CD4-positive, alpha-beta memory T cell (primary cell): ENCODE data around the gene MTA2. TPM values are rescaled to one million over a fixed set of nuclear protein-coding genes. Genes with fewer than 3 reads are reported as not detected.
A peak's percentile ranks its signal among the peaks of the same experiment; 100 is the strongest.
"Not testable (repeated sequence)": the region's sequence is repeated elsewhere in the genome, so short reads cannot be mapped to it uniquely, and the experiment has no call there.

ENCODE experiments used
- CTCF ChIA-PET: fragments of 350-600 bp; sonication (Branson Sonifier 250); formaldehyde crosslinking; loops from one replicate; lab custom pipeline; 2021; ENCODE audit warnings: inconsistent platforms; ENCODE audit not compliant: partially characterized antibody; lab: Charles Lee
- POLR2A ChIA-PET: fragments of 350-600 bp; sonication (Branson Sonifier 250); formaldehyde crosslinking; loops from one replicate; lab custom pipeline; 2021; ENCODE audit not compliant: partially characterized antibody; lab: Charles Lee
- DNase-seq, 5 donors: peaks; one replicate each; pipeline versions ENCODE4 v3.0.0 to v3.0.0-alpha.2; 2020 to 2022; ENCODE audit warnings: mixed read lengths in 1 of 5
- H3K27ac ChIP-seq: one replicate; pipeline ENCODE4 v1.7.0; 2013; ENCODE audit warnings: low read depth, low read length
- H3K27me3 ChIP-seq: 2 replicates; pipeline ENCODE4 v1.7.0; 2013; ENCODE audit warnings: mild to moderate bottlenecking, low read length, moderate library complexity; ENCODE audit not compliant: insufficient read depth
- H3K36me3 ChIP-seq: 2 replicates; pipeline ENCODE4 v1.7.0; 2013; ENCODE audit warnings: mild to moderate bottlenecking, low read length, moderate library complexity; ENCODE audit not compliant: insufficient read depth
- H3K4me1 ChIP-seq: 2 replicates; pipeline ENCODE4 v1.7.0; 2013; ENCODE audit warnings: mild to moderate bottlenecking, low read length, moderate library complexity; ENCODE audit not compliant: insufficient read depth
- H3K4me3 ChIP-seq, 2 donors: one replicate each; pipeline ENCODE4 v1.7.0; 2013; ENCODE audit warnings: low read length in 2 of 2, mild to moderate bottlenecking in 1 of 2
- H3K9me3 ChIP-seq, 2 donors: one replicate each; pipeline ENCODE4 v1.7.0; 2013; ENCODE audit warnings: low read length in 2 of 2, control low read depth in 1 of 2; ENCODE audit not compliant: control insufficient read depth in 1 of 2
- H3K27ac Mint-ChIP-seq, 7 donors: one replicate each; pipeline ENCODE4 v1.8.0; 2020 to 2021; ENCODE audit warnings: mixed read lengths in 7 of 7, mild to moderate bottlenecking in 6 of 7, inconsistent platforms in 3 of 7, moderate library complexity in 3 of 7
- H3K27me3 Mint-ChIP-seq, 2 donors: one replicate each; pipeline ENCODE4 v1.8.0; 2020 to 2021; ENCODE audit warnings: mixed read lengths in 2 of 2
- H3K36me3 Mint-ChIP-seq, 2 donors: one replicate each; pipeline ENCODE4 v1.8.0; 2020 to 2021; ENCODE audit warnings: mixed read lengths in 2 of 2, inconsistent platforms in 1 of 2, mild to moderate bottlenecking in 1 of 2
- H3K4me1 Mint-ChIP-seq, 4 donors: one replicate each; pipeline ENCODE4 v1.8.0; 2020 to 2021; ENCODE audit warnings: mixed read lengths in 4 of 4, mild to moderate bottlenecking in 1 of 4
- H3K4me3 Mint-ChIP-seq, 8 donors: one replicate each; pipeline ENCODE4 v1.8.0; 2020 to 2021; ENCODE audit warnings: mixed read lengths in 8 of 8, mild to moderate bottlenecking in 7 of 8, moderate library complexity in 6 of 8, inconsistent platforms in 3 of 8
- H3K9me3 Mint-ChIP-seq, 8 donors: one replicate each; pipeline ENCODE4 v1.8.0; 2020 to 2021; ENCODE audit warnings: mixed read lengths in 8 of 8, mild to moderate bottlenecking in 5 of 8, inconsistent platforms in 3 of 8, moderate library complexity in 1 of 8
- intact Hi-C: fragments of 100-400 bp; cut with micrococcal nuclease; formaldehyde crosslinking; loops from one replicate; pipeline ENCODE4 v1.15.1; 2023
- polyA plus RNA-seq, 2 donors: library from polyadenylated mRNA; unstranded; fragments of 300-500 nt; fragmentation: Illumina TruSeq; gene quantifications; one replicate each; pipeline ENCODE4 v1.2.3, GENCODE V29; 2021
- total RNA-seq, 2 experiments: library from RNA; stranded (reverse); gene quantifications; one replicate each; pipeline ENCODE4 v1.2.3, GENCODE V29; 2021

The MTA2 gene
- total and polyA plus RNA-seq, 4 experiments from 2014 or later, result 16.6 to 210 (median 122) TPM

- ChIA-PET POLR2A (interaction anchor here (0.6 to 8.0 kb wide), 32 partner anchors 9 to 233 kb away, joined by 3 to 114 read pairs (median 8); partner anchors contain the start of genes C11orf98, CSKMT, EEF1G and EML3), CTCF (interaction anchor here (0.8 to 2.0 kb wide), 9 partner anchors 11 to 71 kb away, joined by 3 to 23 read pairs (median 4); partner anchors contain the start of genes C11orf98, CSKMT, INTS5 and MTA2)
- Histone ChIP-seq H3K9me3 (no peaks in the 10 kb centered on the region), H3K4me1 (peaks cover 26% of the 10 kb centered on the region), H3K27ac (peak overlapping the region; percentile 94), H3K36me3 (peaks cover 26% of the 10 kb centered on the region), H3K27me3 (no peaks in the 10 kb centered on the region), H3K4me3 (no peak overlapping the region)
- peak overlapping the region; percentile 91 to 99 (median 96) for H3K27ac Mint-ChIP-seq
- H3K4me1 Mint-ChIP-seq, result peaks cover 19 to 29% (median 20%) of the 10 kb centered on the region in 4 donors
- no peak for DNase-seq
- intact Hi-C loops, result loop anchor here (1.0 to 2.0 kb wide), 4 partner anchors 24 to 42 kb away; partner anchors contain the start of genes C11orf98, CSKMT, GANAB and INTS5
- no peaks in the 10 kb centered on the region for H3K27me3 Mint-ChIP-seq
- peaks cover 20 to 41% of the 10 kb centered on the region in 2 donors for H3K36me3 Mint-ChIP-seq
- H3K9me3 Mint-ChIP-seq, result no peaks in the 10 kb centered on the region
- peak overlapping the region; percentile 86 to 97 (median 90) for H3K4me3 Mint-ChIP-seq
These were observed 20.9 kb upstream of the MTA2 start for GRCh38 chr11:62622476-62623089.

DNA sequence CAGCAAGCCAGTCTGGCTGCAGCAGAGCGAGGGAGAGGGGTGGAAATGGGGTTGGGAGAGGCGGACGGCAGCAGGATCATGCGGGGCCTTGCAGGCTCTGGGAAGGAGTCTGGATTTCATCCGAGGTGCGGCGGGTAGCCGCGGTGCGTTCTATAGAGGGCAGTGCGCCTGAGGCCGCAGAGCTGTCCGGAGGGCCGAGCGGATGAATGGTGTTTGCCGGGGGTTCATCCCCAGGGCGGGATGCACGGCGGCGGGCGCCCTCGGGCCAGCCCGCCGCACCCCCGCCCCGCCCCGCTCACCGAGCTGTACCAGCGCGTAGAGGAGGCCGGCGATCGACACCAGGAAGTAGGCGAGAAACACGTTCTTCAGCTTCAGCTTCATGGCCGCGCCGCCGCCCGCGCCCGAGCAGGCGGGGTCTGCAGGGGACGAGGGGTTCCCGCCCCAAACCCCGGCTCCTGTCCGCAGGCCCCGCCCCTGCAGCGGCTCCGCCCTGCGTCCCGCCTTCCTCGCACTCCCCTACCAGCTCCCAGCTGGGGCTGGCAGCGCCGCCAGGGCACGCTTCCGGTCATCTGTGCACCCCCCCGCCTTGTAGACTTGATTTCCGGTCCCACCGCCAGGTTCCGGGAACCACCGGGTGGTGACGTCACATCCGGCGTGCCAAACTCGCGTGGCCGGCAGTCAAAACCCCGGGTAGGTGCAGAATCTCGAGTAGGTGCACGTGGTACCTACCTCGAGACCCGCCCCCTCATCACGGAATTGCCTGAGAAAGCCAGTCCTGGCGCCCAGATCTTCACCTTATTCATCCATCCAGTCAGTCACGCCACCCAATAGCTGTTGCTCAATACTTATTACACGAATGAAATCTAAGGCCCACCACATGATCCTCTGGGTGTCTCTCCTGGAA, 20.2 kb upstream of the MTA2 start, which contains the start of gene B3GAT3:
Gene B3GAT3, minus strand, starts transcription at position 420 of the 904 bp plus-strand sequence. Its CDS starts 39 bp downstream, at position 381.
- peaks cover 19 to 29% (median 20%) of the 10 kb centered on the region in 4 donors for H3K4me1 Mint-ChIP-seq
- peak within 1 kb of the TSS; percentile 91 to 99 (median 98) for H3K27ac Mint-ChIP-seq
- Histone ChIP-seq H3K27ac (peak within 1 kb of the TSS; percentile 94), H3K4me3 (peak within 1 kb of the TSS; percentile 83 to 89), H3K4me1 (peaks cover 26% of the 10 kb centered on the region), H3K9me3 (no peaks in the 10 kb centered on the region), H3K36me3 (peaks cover 20% of the 10 kb centered on the region), H3K27me3 (no peaks in the 10 kb centered on the region)
- H3K9me3 Mint-ChIP-seq, result no peaks in the 10 kb centered on the region
- ChIA-PET POLR2A (interaction anchor here (0.6 to 8.0 kb wide), 36 partner anchors 8 to 234 kb away, joined by 3 to 114 read pairs (median 7); partner anchors contain the start of genes C11orf98, CSKMT, EEF1G and EML3), CTCF (interaction anchor here (0.6 to 2.0 kb wide), 9 partner anchors 20 to 64 kb away, joined by 3 to 23 read pairs (median 3); partner anchors contain the start of genes C11orf98, CSKMT, INTS5 and MTA2)
- H3K36me3 Mint-ChIP-seq, result peaks cover 15 to 38% of the 10 kb centered on the region in 2 donors
- peak within 1 kb of the TSS; percentile 89 to 98 (median 95) for H3K4me3 Mint-ChIP-seq
- DNase-seq, result peak; percentile 95 to 99 (median 96)
- H3K27me3 Mint-ChIP-seq, result no peaks in the 10 kb centered on the region
- intact Hi-C loops, result loop anchor here (1.0 to 2.0 kb wide), 5 partner anchors 9 to 43 kb away; partner anchors contain the start of genes C11orf98, CSKMT, GANAB and INTS5

DNA sequence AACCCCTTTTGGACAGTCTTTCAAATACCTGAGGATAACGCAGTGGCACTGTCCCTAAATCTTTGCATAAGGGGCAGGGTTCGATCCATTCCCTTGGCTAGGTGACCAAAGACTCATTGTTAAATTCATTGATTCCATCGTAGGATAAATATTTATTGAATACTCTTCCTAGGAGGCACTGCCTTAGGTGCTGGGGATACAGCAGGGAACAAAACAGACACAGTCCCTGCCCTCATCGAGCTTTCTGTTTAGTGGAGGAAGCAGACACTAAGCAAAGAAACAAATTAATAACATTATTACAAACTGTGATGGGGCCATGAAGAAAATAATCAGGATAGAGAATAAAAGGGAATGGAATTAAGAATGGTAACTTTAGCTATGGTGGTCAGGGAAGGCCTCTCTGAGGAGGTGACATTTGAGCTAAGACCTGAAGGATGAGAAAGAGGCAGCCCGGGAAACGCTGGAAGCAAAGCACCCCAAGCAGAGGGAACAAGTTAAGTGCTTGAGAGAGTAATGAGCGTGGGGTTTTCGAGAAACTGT, 19.4 kb upstream of the MTA2 start:
- Mint-ChIP-seq H3K9me3 (no peaks in the 10 kb centered on the region), H3K36me3 (peaks cover 10 to 36% of the 10 kb centered on the region in 2 donors), H3K27me3 (no peaks in the 10 kb centered on the region), H3K4me3 (peak overlapping the region; percentile 89 to 98 (median 95)), H3K27ac (peak overlapping the region; percentile 91 to 99 (median 98)), H3K4me1 (peaks cover 19 to 29% (median 20%) of the 10 kb centered on the region in 4 donors)
- intact Hi-C loops, result loop anchor here (1.0 kb wide), 1 partner anchor 8 kb away; the partner anchor contains the start of gene ROM1
- no peaks in the 10 kb centered on the region for H3K9me3 ChIP-seq
- peak overlapping the region; percentile 83 to 89 for H3K4me3 ChIP-seq
- ChIA-PET CTCF (interaction anchor here (0.6 to 2.0 kb wide), 5 partner anchors 22 to 64 kb away, joined by 3 to 23 read pairs (median 4); partner anchors contain the start of genes INTS5 and TUT1), POLR2A (interaction anchor here (0.6 to 8.0 kb wide), 29 partner anchors 8 to 220 kb away, joined by 3 to 114 read pairs (median 8); partner anchors contain the start of genes C11orf98, CSKMT, EEF1G and EML3)
- DNase-seq, result no peak
- H3K27ac ChIP-seq, result peak overlapping the region; percentile 94
- H3K27me3 ChIP-seq, result no peaks in the 10 kb centered on the region
- peaks cover 20% of the 10 kb centered on the region for H3K36me3 ChIP-seq
- peaks cover 26% of the 10 kb centered on the region for H3K4me1 ChIP-seq

GRCh38 chr11:62616957-62617356, 15.3 kb upstream of the MTA2 start:
- DNase-seq, H3K4me3 Mint-ChIP-seq, H3K27ac ChIP-seq, H3K27me3 Mint-ChIP-seq, H3K9me3 Mint-ChIP-seq, H3K27me3 ChIP-seq, H3K4me3 ChIP-seq, H3K27ac Mint-ChIP-seq, intact Hi-C loops, H3K9me3 ChIP-seq, H3K36me3 ChIP-seq: not testable (repeated sequence)
- peaks cover 6 to 23% of the 10 kb centered on the region in 2 donors for H3K36me3 Mint-ChIP-seq
- peaks cover 21 to 47% (median 30%) of the 10 kb centered on the region in 4 donors for H3K4me1 Mint-ChIP-seq
- CTCF ChIA-PET, result interaction anchor here (0.6 kb wide), 1 partner anchor 159 kb away, joined by 3 read pairs; no protein-coding TSS in a partner anchor
- POLR2A ChIA-PET, result interaction anchor here (0.6 to 1.5 kb wide), 2 partner anchors 18 to 36 kb away, joined by 3 read pairs; partner anchors contain the start of gene INTS5
- peaks cover 44% of the 10 kb centered on the region for H3K4me1 ChIP-seq

DNA sequence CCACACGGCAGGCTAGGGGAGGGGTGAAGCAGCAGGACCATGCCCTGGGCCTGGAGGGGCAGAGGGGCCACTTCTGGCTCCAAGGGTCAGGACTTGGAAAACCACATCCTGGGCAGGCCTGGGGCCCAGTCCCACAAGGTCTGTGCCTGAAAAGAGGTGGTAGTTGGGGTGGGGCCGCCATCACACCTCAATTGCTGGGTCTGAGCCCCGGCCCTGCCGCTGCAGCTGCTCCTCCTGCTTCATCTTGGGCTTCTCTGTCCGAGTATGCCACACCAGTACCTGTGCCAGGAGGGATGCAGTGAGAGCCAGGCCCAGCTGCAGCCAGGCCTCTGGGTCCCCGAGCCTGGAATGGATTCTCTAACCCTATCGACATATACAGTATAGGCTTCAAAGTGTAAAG, 13.9 kb upstream of the MTA2 start:
- intact Hi-C loops, result no loop called here
- ChIA-PET CTCF (interaction anchor here (0.7 kb wide), 1 partner anchor 79 kb away, joined by 3 read pairs; no protein-coding TSS in a partner anchor), POLR2A (interaction anchor here (1.4 to 10.8 kb wide), 2 partner anchors 14 to 21 kb away, joined by 3 to 142 read pairs; partner anchors contain the start of genes MTA2 and TUT1)
- H3K4me1 Mint-ChIP-seq, result peaks cover 14 to 49% (median 28%) of the 10 kb centered on the region in 4 donors
- no peak for DNase-seq
- H3K36me3 ChIP-seq, result peaks cover 13% of the 10 kb centered on the region
- H3K4me3 ChIP-seq, result no peak overlapping the region
- H3K4me3 Mint-ChIP-seq, result no peak overlapping the region
- peaks cover 6 to 23% of the 10 kb centered on the region in 2 donors for H3K36me3 Mint-ChIP-seq
- H3K4me1 ChIP-seq, result peaks cover 47% of the 10 kb centered on the region
- H3K9me3 Mint-ChIP-seq, result no peaks in the 10 kb centered on the region
- no peaks in the 10 kb centered on the region for H3K9me3 ChIP-seq
- H3K27ac Mint-ChIP-seq, result peak overlapping the region in 2 of 7 donors; percentile 30 to 43
- H3K27me3 Mint-ChIP-seq, result no peaks in the 10 kb centered on the region
- no peaks in the 10 kb centered on the region for H3K27me3 ChIP-seq
- H3K27ac ChIP-seq, result no peak overlapping the region

DNA sequence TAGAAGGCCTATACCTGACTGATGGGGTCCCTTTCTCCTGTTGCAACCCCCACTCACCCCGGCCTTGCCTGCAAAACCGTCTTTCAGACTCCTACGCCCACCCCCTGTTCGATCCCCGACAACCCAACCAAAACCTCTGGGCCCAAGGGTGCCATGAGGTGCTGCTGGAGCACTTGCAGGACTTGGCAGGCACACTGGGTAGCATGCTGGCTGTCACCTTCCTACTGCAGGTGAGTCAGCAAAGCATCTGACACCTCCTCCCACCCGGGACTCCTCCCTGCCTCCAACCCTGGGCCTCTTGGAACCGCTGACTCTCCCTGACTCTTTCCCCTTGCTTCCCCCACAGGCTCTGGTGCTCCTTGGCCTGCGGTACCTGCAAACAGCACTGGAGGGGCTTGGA, 12.6 kb upstream of the MTA2 start:
- no peak for DNase-seq
- peaks cover 7 to 30% of the 10 kb centered on the region in 2 donors for H3K36me3 Mint-ChIP-seq
- no peaks in the 10 kb centered on the region for H3K9me3 Mint-ChIP-seq
- H3K27me3 Mint-ChIP-seq, result no peaks in the 10 kb centered on the region
- Histone ChIP-seq H3K27me3 (no peaks in the 10 kb centered on the region), H3K9me3 (no peaks in the 10 kb centered on the region), H3K4me1 (peaks cover 48% of the 10 kb centered on the region), H3K4me3 (no peak overlapping the region), H3K36me3 (peaks cover 21% of the 10 kb centered on the region), H3K27ac (no peak overlapping the region)
- intact Hi-C loops, result no loop called here
- POLR2A ChIA-PET, result interaction anchor here (0.5 to 10.8 kb wide), 8 partner anchors 8 to 95 kb away, joined by 3 to 142 read pairs (median 22); partner anchors contain the start of genes B3GAT3, C11orf98, CSKMT and INTS5
- peak overlapping the region; percentile 74 to 91 (median 87) for H3K27ac Mint-ChIP-seq
- CTCF ChIA-PET, result interaction anchor here (0.9 to 5.8 kb wide), 2 partner anchors 22 to 59 kb away, joined by 3 to 47 read pairs; partner anchors contain the start of gene TUT1
- H3K4me1 Mint-ChIP-seq, result peaks cover 14 to 52% (median 31%) of the 10 kb centered on the region in 4 donors
- H3K4me3 Mint-ChIP-seq, result peak overlapping the region in 3 of 8 donors; percentile 51 to 86 (median 74)
